ENCODE measurements around the gene SLC22A31.
"Not testable (repeated sequence)": the region's sequence is repeated elsewhere in the genome, so short reads cannot be mapped to it uniquely, and the experiment has no call there.

SLC22A31 gene

GRCh38 chr16:89192956-89193575, 7.3 kb downstream of the SLC22A31 start:
- DNase-seq: no peak

DNA sequence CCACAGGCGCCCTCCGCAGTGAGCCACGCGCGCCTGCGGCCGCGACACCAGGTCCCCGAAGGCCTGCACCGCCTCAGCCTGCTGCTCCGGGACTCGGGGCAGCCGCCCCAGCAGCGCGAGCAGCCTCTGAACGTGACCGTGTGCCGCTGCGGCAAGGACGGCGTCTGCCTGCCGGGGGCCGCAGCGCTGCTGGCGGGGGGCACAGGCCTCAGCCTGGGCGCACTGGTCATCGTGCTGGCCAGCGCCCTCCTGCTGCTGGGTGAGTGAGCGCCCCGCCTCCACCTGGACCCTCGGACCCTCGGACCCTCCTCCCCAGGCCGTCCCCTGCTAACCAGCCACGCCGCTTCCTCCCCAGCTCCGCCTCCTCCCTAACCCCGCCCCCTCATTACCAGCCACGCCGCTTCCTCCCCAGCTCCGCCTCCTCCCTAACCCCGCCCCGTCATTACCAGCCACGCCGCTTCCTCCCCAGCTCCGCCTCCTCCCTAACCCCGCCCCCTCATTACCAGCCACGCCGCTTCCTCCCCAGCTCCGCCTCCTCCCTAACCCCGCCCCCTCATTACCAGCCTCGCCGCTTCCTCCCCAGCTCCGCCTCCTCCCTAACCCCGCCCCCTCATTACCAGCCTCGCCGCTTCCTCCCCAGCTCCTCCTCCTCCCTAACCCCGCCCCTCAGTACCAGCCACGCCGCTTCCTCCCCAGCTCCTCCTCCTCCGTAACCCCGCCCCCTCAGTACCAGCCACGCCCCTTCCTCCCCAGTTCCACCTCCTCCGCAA, 8.0 kb downstream of the SLC22A31 start:
- not testable (repeated sequence) for DNase-seq

GRCh38 chr16:89191901-89192185, 8.5 kb downstream of the SLC22A31 start:
- no peak for DNase-seq

GRCh38 chr16:89191033-89191900, 9.1 kb downstream of the SLC22A31 start:
- no peak for DNase-seq

DNA sequence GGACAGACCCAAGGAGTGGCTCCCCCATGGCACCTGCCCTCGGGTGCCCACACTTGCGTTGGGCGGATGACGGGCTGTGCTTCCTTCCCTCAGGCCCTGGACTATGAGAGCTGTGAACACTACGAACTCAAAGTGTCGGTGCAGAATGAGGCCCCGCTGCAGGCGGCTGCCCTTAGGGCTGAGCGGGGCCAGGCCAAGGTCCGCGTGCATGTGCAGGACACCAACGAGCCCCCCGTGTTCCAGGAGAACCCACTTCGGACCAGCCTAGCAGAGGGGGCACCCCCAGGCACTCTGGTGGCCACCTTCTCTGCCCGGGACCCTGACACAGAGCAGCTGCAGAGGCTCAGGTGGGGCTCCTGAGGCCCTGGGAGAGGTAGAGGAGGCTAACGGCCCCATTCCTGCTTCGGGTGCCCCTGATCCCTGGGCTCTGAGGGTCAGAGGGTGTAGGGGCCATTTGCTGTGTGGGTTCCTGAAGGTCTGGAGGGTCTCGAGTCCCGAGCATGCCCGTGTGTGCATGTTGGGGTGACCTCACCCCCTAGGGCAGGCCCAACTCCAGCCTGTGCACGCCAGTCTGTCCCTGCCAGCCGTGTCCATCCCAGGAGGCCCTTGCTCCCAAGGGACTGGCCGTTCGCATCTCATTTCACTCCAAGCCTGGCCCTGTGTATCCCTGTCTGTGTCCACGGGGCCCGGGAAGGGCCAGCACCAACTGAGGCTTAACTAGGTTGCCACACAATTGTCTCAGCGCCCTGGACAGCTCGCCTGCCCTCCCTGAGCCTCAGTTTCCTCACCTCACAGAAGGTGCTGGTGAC, 10.0 kb downstream of the SLC22A31 start:
- no peak for DNase-seq

GRCh38 chr16:89189358-89190025, 10.8 kb downstream of the SLC22A31 start:
- no peak for DNase-seq

DNA sequence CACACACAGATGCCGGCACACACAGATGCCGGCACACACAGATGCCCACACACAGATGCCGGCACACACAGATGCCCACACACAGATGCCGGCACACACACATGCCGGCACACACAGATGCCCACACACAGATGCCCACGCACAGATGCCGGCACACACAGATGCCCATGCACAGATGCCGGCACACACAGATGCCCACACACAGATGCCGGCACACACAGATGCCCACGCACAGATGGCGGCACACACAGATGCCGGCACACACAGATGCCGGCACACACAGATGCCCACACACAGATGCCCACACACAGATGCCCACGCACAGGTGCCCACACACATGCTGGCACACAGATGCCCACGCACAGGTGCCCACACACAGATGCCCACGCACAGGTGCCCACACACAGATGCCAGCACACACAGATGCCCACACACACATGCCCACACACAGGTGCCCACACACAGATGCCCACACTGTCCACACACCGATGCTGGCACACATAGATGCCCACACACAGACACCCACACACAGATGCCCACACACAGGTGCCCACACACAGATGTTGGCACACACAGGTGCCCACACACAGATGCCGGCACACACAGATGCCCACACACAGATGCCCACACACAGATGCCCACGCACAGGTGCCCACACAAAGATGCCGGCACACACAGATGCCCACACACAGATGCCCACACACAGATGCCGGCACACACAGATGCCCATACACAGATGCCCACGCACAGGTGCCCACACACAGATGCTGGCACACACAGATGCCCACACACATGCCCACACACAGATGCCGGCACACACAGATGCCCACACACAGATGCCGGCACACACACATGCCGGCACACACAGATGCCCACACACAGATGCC, 11.6 kb downstream of the SLC22A31 start:
- DNase-seq: not testable (repeated sequence)

DNA sequence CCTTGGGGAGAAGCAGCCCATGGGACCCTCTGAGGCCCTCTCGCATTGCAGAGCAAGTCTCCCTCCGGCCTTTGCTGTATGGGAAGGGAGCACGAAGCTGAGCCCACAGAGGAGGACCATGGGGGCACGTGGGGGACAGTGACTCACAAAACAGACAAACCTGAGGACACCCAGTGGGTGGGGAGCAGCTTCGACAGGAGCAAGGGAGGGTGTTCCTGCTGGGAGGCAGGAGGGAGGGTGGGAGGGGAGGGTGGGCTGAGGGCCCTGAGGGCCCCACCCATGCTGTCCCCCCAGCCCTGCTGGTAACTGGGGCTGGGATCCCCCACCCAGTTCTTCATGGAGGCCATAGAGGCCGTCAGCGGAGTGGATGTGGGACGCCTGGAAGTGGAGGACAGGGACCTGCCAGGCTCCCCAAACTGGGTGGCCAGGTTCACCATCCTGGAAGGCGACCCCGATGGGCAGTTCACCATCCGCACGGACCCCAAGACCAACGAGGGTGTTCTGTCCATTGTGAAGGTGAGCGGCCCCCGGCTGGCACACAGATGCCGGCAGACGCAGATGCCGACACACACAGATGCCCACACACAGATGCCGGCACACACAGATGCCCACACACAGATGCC, 12.5 kb downstream of the SLC22A31 start:
- no peak for DNase-seq

GRCh38 chr16:89187032-89187769, 13.1 kb downstream of the SLC22A31 start:
- no peak for DNase-seq

- DNase-seq: not testable (repeated sequence)
Observed at GRCh38 chr16:89186593-89187031, 13.7 kb downstream of the SLC22A31 start.

DNA sequence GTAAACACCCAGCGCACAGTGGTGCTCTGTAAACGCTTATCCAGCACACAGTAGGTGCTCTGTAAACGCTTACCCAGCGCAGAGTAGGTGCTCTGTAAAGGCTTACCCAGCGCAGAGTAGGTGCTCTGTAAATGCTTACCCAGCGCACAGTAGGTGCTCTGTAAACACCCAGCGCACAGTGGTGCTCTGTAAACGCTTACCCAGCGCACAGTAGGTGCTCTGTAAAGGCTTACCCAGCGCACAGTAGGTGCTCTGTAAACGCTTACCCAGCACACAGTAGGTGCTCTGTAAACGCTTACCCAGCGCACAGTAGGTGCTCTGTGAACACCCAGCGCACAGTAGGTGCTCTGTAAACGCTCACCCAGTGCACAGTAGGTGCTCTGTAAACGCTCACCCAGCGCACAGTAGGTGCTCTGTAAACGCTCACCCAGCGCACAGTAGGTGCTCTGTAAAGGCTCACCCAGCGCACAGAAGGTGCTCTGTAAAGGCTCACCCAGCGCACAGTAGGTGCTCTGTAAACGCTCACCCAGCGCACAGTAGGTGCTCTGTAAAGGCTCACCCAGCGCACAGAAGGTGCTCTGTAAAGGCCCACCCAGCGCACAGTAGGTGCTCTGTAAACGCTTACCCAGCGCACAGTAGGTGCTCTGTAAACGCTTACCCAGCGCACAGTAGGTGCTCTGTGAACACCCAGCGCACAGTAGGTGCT, 14.3 kb downstream of the SLC22A31 start:
- not testable (repeated sequence) for DNase-seq

DNA sequence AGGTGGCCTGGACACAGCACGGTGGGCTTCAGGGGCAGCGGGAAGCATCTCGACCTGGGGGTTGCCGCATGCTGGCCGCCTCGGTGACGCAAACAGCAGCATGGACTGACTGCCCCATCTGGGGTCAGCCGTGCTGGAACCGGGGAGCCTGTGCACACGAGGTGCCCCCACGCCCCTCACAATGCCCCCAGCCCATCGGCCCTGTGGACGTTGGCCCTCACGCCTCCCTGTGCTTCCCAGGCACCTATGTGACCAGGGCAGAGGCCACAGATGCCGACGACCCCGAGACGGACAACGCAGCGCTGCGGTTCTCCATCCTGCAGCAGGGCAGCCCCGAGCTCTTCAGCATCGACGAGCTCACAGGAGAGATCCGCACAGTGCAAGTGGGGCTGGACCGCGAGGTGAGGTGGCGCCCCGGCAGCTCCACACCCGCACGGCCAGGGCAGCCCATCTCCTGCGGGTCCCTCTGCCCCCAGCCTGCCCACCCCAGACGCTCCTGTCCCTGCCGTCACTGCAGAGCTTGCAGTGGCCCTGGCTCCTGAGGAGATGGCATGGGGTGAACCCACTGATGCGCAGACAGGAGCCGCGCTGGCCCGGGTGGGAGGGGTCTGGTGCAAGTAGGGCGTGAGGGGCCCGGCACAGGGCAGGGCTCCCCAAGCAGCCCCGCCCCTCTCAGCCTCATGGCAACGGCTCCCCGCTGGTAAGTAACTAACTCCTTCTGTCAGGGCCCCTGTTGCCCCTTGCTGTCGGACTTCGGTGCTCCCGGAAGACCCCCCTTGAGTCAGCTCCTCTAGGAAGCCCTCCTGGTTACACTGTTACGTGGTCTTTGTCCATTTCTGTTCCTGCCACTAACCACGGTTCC, 15.2 kb downstream of the SLC22A31 start:
- no peak for DNase-seq

GRCh38 chr16:89184677-89184932, 15.7 kb downstream of the SLC22A31 start:
- DNase-seq: no peak

GRCh38 chr16:89183975-89184676, 16.2 kb downstream of the SLC22A31 start:
- DNase-seq: no peak

- DNase-seq: no peak
Observed at GRCh38 chr16:89183463-89183862, 16.9 kb downstream of the SLC22A31 start.

DNA sequence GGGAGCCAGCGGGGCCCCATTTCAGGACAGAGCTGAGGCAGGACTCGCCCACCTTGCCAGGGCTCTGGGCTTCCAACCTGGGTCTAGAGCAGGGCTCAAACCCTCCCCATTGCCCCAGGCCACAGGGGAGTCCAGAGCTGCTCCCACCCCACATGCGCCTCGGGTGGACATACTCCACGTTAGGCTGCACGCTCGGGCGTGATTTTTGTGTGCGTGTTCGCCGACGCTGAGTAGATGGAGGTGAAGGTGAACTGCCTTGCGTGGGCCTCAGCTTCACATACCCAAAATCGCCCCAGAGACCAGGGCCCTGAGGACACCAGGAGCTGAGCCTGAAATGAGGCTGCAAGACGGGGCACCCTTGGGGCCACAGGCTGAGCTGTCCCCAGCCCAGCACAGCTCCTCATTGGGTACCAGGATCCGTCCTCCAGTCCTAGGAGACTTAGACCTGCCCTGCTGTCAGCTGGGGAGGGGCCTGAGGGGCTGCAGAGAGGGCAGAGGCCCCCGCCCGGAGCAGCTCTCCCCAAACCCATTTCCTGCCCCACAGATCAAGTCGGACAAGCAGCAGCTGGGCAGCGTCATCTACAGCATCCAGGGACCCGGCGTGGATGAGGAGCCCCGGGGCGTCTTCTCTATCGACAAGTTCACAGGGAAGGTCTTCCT, 20.6 kb downstream of the SLC22A31 start:
- DNase-seq: no peak

DNA sequence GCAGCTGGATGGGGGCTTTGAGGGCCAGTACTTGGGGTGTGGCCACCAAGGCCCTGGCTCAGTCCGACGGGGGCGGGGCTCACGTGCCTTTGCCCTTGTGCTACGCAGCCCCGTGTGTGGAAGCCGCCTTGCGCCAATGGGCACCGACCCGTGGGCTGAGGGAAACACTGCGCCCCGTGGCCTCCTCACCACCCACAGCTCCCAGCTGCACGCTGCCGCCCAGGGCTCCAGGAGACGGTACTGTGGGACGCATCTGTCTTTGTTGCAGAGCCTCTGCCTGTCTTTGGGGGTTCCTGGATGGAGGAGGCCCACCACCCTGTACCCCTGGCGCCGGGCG, 21.2 kb downstream of the SLC22A31 start:
- no peak for DNase-seq

Measured in NCI-H1092 (cell line).